ENCODE measurements around the gene PPIL1. TPM values are rescaled to one million over a fixed set of nuclear protein-coding genes. Genes with fewer than 3 reads are reported as not detected.

Gene PPIL1
- total RNA-seq, 1 experiment from 2014 or later = 87.8 TPM

- Histone ChIP-seq H4K5ac (ENCODE audit: insufficient read length, low read depth, low read length) (no peak overlapping the region), H3K79me1 (ENCODE audit: insufficient read depth, low read depth, low read length, poor library complexity, severe bottlenecking) (no peaks in the 10 kb centered on the region), H3K4me2 (ENCODE audit: insufficient read depth, insufficient read length, low read length) (no peak overlapping the region), H3K18ac (ENCODE audit: insufficient read length, low read depth, low read length) (no peak overlapping the region), H3T11ph (ENCODE audit: low read length) (no peak overlapping the region), H3K4me1 (ENCODE audit: insufficient read depth, low read length) (no peaks in the 10 kb centered on the region), H3K9me3 (ENCODE audit: control insufficient read depth, low read depth, low read length) (no peaks in the 10 kb centered on the region), H4K91ac (ENCODE audit: insufficient read length, low read depth, low read length) (no peak overlapping the region), H3K23me2 (ENCODE audit: insufficient read length, low read depth, low read length, poor library complexity, severe bottlenecking) (peaks cover 17% of the 10 kb centered on the region), H2AFZ (ENCODE audit: low read length) (no peak overlapping the region), H2BK120ac (ENCODE audit: low read depth, low read length, poor library complexity, severe bottlenecking) (no peak overlapping the region), H3K79me2 (ENCODE audit: insufficient read depth, low read length) (no peaks in the 10 kb centered on the region), H3K23ac (ENCODE audit: insufficient read length, low read depth, low read length) (no peak overlapping the region), H3K9ac (ENCODE audit: extremely low read depth, insufficient read length, low read length) (no peak overlapping the region), H3K14ac (ENCODE audit: insufficient read depth, low read length) (no peak overlapping the region), H3K27me3 (ENCODE audit: insufficient read depth, low read length) (peaks cover 28% of the 10 kb centered on the region; the same call in 1 of the 2 replicates), H2BK5ac (ENCODE audit: insufficient read length, low read length) (no peak overlapping the region), H3K27ac (ENCODE audit: insufficient read length, low read depth, low read length) (no peak overlapping the region), H3K4ac (ENCODE audit: low read depth, low read length) (no peak overlapping the region), H4K8ac (replicated peaks; ENCODE audit: insufficient read length, low read depth, low read length) (no peak overlapping the region), H3K56ac (ENCODE audit: insufficient read length, low read depth, low read length) (no peak overlapping the region), H2BK12ac (ENCODE audit: insufficient read length, low read depth, low read length) (no peak overlapping the region), H4K20me1 (ENCODE audit: control insufficient read depth, insufficient read depth, insufficient read length) (no peaks in the 10 kb centered on the region), H2AK5ac (ENCODE audit: insufficient read length, low read length) (no peak overlapping the region), H2BK20ac (ENCODE audit: low read depth, low read length, poor library complexity, severe bottlenecking) (no peak overlapping the region), H2BK15ac (ENCODE audit: low read depth, low read length) (no peak overlapping the region)
- TF ChIP-seq CTCF (conservative IDR thresholded peaks at IDR 0.05) = no peak
- no peak for DNase-seq
- H3K4me1 Mint-ChIP-seq = peaks cover 11 to 18% of the 10 kb centered on the region in 2 experiments
- H3K9me3 Mint-ChIP-seq = no peaks in the 10 kb centered on the region
- H3K27me3 Mint-ChIP-seq (ENCODE audit: low read depth) = peaks cover 63% of the 10 kb centered on the region
- H3K4me3 Mint-ChIP-seq = no peak overlapping the region
- H3K27ac Mint-ChIP-seq = no peak overlapping the region
- no peaks in the 10 kb centered on the region; a peak in 1 of 7 replicates for H3K36me3 Mint-ChIP-seq (ENCODE audit: insufficient read depth in 1 of 3, low read depth in 3 of 3)
- no CpG with 5 or more reads among the region's 2 CpGs for WGBS (ENCODE audit: extremely low coverage, insufficient read length, low lambda C conversion rate)
Measured at GRCh38 chr6:36841756-36842155, 32.8 kb downstream of the PPIL1 start.

Measured in H9 (cell line).